Measurements from ENCODE around the gene SLCO1B3.

The SLCO1B3 gene

DNA sequence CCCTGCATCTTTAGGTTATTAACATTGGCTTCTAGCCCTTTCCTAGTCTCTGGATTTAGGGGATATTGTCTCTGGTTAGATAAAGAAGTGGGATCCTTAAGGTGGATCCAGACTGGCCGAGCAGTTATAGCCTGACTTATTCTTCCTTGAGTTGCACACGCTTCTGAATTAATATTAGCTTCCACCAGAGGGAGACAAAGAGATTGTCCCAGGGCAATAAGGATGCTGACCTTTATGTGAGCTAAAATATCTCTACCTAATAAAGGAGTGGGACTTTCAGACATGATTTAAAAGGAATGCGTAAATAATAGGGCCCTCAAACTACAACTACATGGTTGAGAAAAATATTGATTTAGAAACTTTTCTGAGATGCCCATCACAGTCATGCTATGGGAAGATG, 139.7 kb downstream of the SLCO1B3 start:
- no peak for TF ChIP-seq SIN3A (IDR thresholded peaks at IDR 0.05; ENCODE audit: borderline replicate concordance, insufficient read depth, low read length)
- no peak for TF ChIP-seq TAF1 (IDR thresholded peaks at IDR 0.05; ENCODE audit: borderline replicate concordance, insufficient read depth, low read length)
- TF ChIP-seq POLR2AphosphoS5 (IDR thresholded peaks at IDR 0.05; ENCODE audit: low read depth, low read length) = no peak
- TF ChIP-seq, protein P1, sequence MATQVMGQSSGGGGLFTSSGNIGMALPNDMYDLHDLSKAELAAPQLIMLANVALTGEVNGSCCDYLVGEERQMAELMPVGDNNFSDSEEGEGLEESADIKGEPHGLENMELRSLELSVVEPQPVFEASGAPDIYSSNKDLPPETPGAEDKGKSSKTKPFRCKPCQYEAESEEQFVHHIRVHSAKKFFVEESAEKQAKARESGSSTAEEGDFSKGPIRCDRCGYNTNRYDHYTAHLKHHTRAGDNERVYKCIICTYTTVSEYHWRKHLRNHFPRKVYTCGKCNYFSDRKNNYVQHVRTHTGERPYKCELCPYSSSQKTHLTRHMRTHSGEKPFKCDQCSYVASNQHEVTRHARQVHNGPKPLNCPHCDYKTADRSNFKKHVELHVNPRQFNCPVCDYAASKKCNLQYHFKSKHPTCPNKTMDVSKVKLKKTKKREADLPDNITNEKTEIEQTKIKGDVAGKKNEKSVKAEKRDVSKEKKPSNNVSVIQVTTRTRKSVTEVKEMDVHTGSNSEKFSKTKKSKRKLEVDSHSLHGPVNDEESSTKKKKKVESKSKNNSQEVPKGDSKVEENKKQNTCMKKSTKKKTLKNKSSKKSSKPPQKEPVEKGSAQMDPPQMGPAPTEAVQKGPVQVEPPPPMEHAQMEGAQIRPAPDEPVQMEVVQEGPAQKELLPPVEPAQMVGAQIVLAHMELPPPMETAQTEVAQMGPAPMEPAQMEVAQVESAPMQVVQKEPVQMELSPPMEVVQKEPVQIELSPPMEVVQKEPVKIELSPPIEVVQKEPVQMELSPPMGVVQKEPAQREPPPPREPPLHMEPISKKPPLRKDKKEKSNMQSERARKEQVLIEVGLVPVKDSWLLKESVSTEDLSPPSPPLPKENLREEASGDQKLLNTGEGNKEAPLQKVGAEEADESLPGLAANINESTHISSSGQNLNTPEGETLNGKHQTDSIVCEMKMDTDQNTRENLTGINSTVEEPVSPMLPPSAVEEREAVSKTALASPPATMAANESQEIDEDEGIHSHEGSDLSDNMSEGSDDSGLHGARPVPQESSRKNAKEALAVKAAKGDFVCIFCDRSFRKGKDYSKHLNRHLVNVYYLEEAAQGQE (IDR thresholded peaks at IDR 0.05; ENCODE audit: insufficient read depth in 1 of 2, low read depth in 2 of 2, low read length in 2 of 2) = no peak
- no peak for TF ChIP-seq FOXP2 (optimal IDR thresholded peaks at IDR 0.05; ENCODE audit: borderline replicate concordance, extremely low read depth, extremely low read length, insufficient read depth)

DNA sequence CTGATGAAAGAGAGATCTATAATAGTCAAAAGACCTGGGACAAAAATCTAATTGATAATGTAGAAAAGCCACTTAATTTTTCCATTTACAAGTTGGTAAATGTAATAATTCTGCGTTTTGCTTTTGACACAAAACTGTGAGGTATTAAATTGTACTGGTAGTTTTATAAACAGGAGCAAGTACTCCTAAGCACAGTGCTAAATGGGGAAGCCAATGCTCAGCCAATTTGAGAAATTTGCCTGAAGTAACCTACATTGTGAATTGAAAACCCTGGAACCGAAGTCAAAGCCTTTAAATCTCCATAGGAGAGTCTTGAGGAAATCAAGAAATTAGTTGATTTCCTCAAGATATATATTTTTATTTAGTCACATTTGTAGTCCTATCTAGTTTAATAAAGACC, 152.8 kb downstream of the SLCO1B3 start:
- TF ChIP-seq SIN3A (IDR thresholded peaks at IDR 0.05; ENCODE audit: borderline replicate concordance, insufficient read depth, low read length) = no peak
- no peak for TF ChIP-seq FOXP2 (optimal IDR thresholded peaks at IDR 0.05; ENCODE audit: borderline replicate concordance, extremely low read depth, extremely low read length, insufficient read depth)
- no peak for TF ChIP-seq TAF1 (IDR thresholded peaks at IDR 0.05; ENCODE audit: borderline replicate concordance, insufficient read depth, low read length)
- TF ChIP-seq, protein P1 (IDR thresholded peaks at IDR 0.05; ENCODE audit: insufficient read depth in 1 of 2, low read depth in 2 of 2, low read length in 2 of 2) = no peak
- no peak for TF ChIP-seq POLR2AphosphoS5 (IDR thresholded peaks at IDR 0.05; ENCODE audit: low read depth, low read length)

DNA sequence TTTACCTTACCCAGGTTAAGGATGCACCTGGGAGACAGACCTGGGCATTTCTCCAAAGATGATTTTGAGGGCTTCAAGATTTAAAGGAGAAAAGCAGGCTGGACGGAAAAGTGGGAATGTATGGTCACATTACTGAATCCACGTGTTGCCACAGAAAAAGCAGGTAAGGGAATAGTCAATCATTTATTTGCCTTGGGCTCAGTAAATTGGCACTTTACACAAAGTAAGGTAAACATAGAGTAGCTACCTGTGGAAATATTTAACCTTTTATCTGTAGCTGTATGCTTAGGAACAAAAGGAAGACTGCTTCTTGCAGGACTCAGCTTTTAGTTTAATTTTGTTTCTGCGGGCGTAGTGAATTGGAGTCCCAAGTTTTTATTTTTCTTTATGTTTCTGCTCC, 153.3 kb downstream of the SLCO1B3 start:
- TF ChIP-seq, protein P1 (IDR thresholded peaks at IDR 0.05; ENCODE audit: insufficient read depth in 1 of 2, low read depth in 2 of 2, low read length in 2 of 2) = no peak
- no peak for TF ChIP-seq TAF1 (IDR thresholded peaks at IDR 0.05; ENCODE audit: borderline replicate concordance, insufficient read depth, low read length)
- TF ChIP-seq SIN3A (IDR thresholded peaks at IDR 0.05; ENCODE audit: borderline replicate concordance, insufficient read depth, low read length) = no peak
- no peak for TF ChIP-seq POLR2AphosphoS5 (IDR thresholded peaks at IDR 0.05; ENCODE audit: low read depth, low read length)
- no peak for TF ChIP-seq FOXP2 (optimal IDR thresholded peaks at IDR 0.05; ENCODE audit: borderline replicate concordance, extremely low read depth, extremely low read length, insufficient read depth)

All from PFSK-1 (cell line).